K562 (cell line): ENCODE results near the gene ZNF646. TPM values are rescaled to one million over a fixed set of nuclear protein-coding genes. Genes with fewer than 3 reads are reported as not detected.

Experiments
- BACH1 ChIP-seq: fragments of 200-800 bp; sonication (Bioruptor generic); IDR thresholded peaks from 2 replicates; pipeline ENCODE4 v1.6.1; 2016; ENCODE audit warnings: missing genetic modification characterization, missing compliant biosample characterization
- CBX5 ChIP-seq: IDR thresholded peaks from 2 replicates; pipeline ENCODE4 v1.6.1; 2014; ENCODE audit warnings: low read depth, borderline replicate concordance
- ETV6 ChIP-seq, 3 experiments: fragments of 150-350 bp in 1 of 3; sonication (generic) in 1 of 3; formaldehyde crosslinking in 1 of 3; IDR thresholded peaks; 2 replicates each; pipeline versions ENCODE4 v1.6.1 to v1.8.0; 2014 to 2022; ENCODE audit warnings: borderline replicate concordance in 2 of 3, low read depth in 2 of 3, antibody characterized with exemption in 1 of 3, low read length in 1 of 3, mild to moderate bottlenecking in 1 of 3, missing genetic modification reagents in 1 of 3
- FOXK1 ChIP-seq: sonication (generic); formaldehyde crosslinking; IDR thresholded peaks from 2 replicates; pipeline ENCODE4 v1.8.0; 2022; ENCODE audit warnings: missing genetic modification reagents, mild to moderate bottlenecking, borderline replicate concordance
- SIN3A ChIP-seq, 2 experiments: fragments of 150-350 bp in 1 of 2; IDR thresholded peaks; 2 replicates each; pipeline ENCODE4 v1.6.1; 2011 to 2016; ENCODE audit warnings: borderline replicate concordance in 2 of 2, low read depth in 2 of 2, low read length in 2 of 2, mild to moderate bottlenecking in 2 of 2, moderate library complexity in 2 of 2; ENCODE audit not compliant: control insufficient read depth in 1 of 2
- SIX5 ChIP-seq, 2 experiments: IDR thresholded peaks; 2 replicates each; pipeline ENCODE4 v1.6.1; 2011; ENCODE audit warnings: low read length in 2 of 2, borderline replicate concordance in 1 of 2, low read depth in 1 of 2, mild to moderate bottlenecking in 1 of 2, moderate library complexity in 1 of 2; ENCODE audit not compliant: insufficient read depth in 1 of 2
- TSC22D4 ChIP-seq: fragments of 450-650 bp; IDR thresholded peaks from 2 replicates; pipeline ENCODE4 v1.6.1; 2016; ENCODE audit warnings: missing genetic modification characterization, missing biosample characterization, control low read depth
- ZNF507 ChIP-seq: conservative IDR thresholded peaks from 2 replicates; pipeline ENCODE4 v1.6.1; 2017; ENCODE audit warnings: missing genetic modification characterization, missing compliant biosample characterization
- ZNF785 ChIP-seq: fragments of 250-450 bp; sonication (Bioruptor Pico); IDR thresholded peaks from 2 replicates; pipeline ENCODE4 v1.4.0; 2020; ENCODE audit warnings: mild to moderate bottlenecking
- polyA plus RNA-seq, 8 experiments: library from polyadenylated mRNA; depleted of rRNA in 4 of 8; stranded (reverse) in 5 of 8; unstranded in 3 of 8; fragments of >200 nt; fragmentation: Nextera tagmentation in 2 of 8; fragmentation: Illumina TruSeq in 1 of 8; extraction: Ambion mirVana in 2 of 8; extraction: Trizol in 1 of 8; gene quantifications; 2 replicates each; pipeline versions ENCODE4 v1.2.1 to v1.2.3, GENCODE V29; 2011 to 2014; ENCODE audit warnings: inconsistent platforms in 1 of 8, missing spikeins in 1 of 8
- total RNA-seq, 7 experiments: library from RNA; depleted of rRNA in 6 of 7; stranded (reverse); fragments of >200 nt in 6 of 7; fragmentation: Illumina TruSeq in 2 of 7; extraction: Trizol in 2 of 7; gene quantifications; 2 replicates each; pipeline versions ENCODE4 v1.2.1 to v1.2.3, GENCODE V29; 2011 to 2021; ENCODE audit warnings: low replicate concordance in 1 of 7
- TF ChIP-seq, protein P1 (sequence below): fragments of 250-450 bp; sonication (Bioruptor Pico); IDR thresholded peaks from 2 replicates; pipeline ENCODE4 v1.5.0; 2021; ENCODE audit warnings: mild to moderate bottlenecking, moderate library complexity
- TF ChIP-seq, protein P2 (sequence below): fragments of 250-450 bp; sonication (Bioruptor Pico); IDR thresholded peaks from 2 replicates; pipeline ENCODE4 v1.9.0; 2021; ENCODE audit warnings: mild to moderate bottlenecking
- TF ChIP-seq, protein P3 (sequence below): IDR thresholded peaks from 2 replicates; pipeline ENCODE4 v1.6.1; 2011; ENCODE audit warnings: borderline replicate concordance, low read depth, mild to moderate bottlenecking, moderate library complexity, low read length; ENCODE audit not compliant: insufficient read depth, poor library complexity, severe bottlenecking
- TF ChIP-seq, protein P4 (sequence below): sonication (generic); formaldehyde crosslinking; IDR thresholded peaks from 2 replicates; pipeline ENCODE4 v1.8.0; 2022; ENCODE audit warnings: missing genetic modification reagents, mild to moderate bottlenecking, borderline replicate concordance

Gene ZNF646
- total and polyA plus RNA-seq, 9 of the 15 experiments (the other 6 are each of a cell fraction or from before 2014, with no cell fraction given): 0.08 to 20.6 (median 8.0) TPM

DNA sequence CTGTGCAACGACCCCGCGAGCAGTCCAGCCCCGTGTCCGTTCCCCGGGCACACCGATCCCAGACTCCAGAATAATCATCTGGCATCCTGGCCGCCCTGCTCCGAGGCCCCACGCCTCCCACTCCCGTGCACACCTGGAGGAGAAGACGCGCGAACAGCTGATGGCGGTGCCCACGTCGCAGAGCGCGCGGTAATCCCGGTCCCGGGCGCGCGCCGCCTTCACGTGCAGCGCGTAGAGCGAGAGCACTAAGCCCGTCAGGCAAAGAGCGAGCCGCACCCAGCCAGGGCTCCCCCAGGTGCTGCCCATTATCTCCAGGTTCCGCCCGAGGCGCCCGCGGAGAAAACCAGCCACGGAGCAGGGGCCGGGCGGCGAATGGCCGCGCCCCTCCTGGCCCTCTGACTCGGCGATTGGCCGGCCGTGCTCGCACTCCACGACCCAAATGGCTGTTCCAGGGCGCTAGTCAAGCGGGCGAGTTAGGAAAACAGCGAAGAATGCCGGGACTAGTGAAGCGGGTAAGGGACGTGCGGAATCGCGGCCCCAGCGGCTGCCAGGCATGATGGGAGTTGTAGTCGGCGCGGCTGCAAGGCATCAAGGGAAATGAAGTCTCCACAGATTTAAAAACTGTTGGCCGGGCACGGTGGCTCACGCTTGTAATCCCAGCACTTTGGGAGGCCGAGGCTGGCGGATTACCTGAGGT is 20.4 kb downstream of the ZNF646 start, which contains the start of gene VKORC1 (continued):
- TF ChIP-seq, protein P1, sequence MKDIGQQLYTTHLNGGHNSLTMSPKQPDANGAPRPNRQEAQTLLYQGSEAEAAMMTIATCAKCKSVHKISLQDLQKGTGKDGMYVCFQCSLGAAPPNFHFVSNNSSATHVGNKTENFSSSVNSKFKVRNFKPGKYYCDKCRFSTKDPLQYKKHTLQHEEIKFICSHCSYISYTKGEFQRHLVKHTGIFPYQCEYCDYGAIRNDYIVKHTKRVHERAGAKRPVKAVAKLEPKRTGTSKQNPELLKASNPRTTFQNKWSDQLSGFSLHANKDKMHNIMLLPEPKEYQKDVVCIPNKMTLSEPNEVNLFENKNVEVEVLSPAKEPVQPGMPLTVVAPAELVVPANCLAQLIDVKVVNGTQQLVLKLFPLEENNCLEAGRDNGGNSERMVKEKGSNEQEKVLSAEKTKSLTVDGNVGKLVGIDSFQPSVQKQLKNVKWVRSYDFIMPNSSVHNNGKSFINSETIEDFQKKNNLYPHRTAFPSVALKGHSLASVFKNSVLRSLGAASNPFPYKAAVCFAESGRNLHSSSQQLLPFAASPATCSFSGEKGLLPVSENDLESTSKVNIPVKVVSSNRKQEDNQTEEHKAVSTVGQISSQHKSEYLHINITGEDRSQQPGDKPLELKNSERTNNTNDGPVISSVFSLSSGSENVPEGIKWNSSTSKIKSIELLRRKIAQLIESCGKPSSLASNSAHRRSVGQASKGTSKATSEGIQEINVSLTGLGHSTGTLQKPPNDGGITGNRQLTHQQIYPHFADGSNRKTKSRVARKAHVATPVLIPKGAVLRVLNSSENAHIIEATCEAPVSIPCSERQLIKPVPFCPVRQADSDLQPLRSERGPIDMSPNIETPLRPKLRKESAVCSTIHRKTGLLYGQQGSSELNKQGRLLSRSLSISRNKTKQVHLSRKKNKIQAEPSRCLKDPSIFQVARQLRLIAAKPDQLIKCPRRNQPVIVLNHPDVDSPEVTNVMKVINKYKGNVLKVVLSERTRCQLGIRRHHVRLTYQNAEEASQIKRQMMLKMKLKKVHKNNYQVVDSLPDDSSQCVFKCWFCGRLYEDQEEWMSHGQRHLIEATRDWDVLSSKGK (CRISPR knock-in tag): no peak
- peak; percentile 79 to 80; a peak in 3 of 4 replicates for TF ChIP-seq SIX5 (IDR thresholded peaks at IDR 0.05; ENCODE audit: borderline replicate concordance in 1 of 2, insufficient read depth in 1 of 2, low read depth in 1 of 2, low read length in 2 of 2)
- peak in 1 of 2 experiments; percentile 75; a peak in 1 of 4 replicates for TF ChIP-seq SIN3A (IDR thresholded peaks at IDR 0.05; ENCODE audit: borderline replicate concordance in 2 of 2, control insufficient read depth in 1 of 2, low read depth in 2 of 2, low read length in 2 of 2)
- TF ChIP-seq, protein P2, sequence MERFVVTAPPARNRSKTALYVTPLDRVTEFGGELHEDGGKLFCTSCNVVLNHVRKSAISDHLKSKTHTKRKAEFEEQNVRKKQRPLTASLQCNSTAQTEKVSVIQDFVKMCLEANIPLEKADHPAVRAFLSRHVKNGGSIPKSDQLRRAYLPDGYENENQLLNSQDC (CRISPR knock-in tag): no peak
- no peak for TF ChIP-seq ZNF785 (CRISPR knock-in tag)
- TF ChIP-seq ETV6 (IDR thresholded peaks at IDR 0.05; ENCODE audit: borderline replicate concordance in 1 of 2, low read depth in 2 of 2, low read length in 1 of 2): no peak
- TF ChIP-seq ETV6 (CRISPR knock-in tag; IDR thresholded peaks at IDR 0.05; ENCODE audit: borderline replicate concordance): no peak
- no peak; the same call in 1 of the 2 replicates for TF ChIP-seq FOXK1 (CRISPR knock-in tag)
- TF ChIP-seq, protein P3, sequence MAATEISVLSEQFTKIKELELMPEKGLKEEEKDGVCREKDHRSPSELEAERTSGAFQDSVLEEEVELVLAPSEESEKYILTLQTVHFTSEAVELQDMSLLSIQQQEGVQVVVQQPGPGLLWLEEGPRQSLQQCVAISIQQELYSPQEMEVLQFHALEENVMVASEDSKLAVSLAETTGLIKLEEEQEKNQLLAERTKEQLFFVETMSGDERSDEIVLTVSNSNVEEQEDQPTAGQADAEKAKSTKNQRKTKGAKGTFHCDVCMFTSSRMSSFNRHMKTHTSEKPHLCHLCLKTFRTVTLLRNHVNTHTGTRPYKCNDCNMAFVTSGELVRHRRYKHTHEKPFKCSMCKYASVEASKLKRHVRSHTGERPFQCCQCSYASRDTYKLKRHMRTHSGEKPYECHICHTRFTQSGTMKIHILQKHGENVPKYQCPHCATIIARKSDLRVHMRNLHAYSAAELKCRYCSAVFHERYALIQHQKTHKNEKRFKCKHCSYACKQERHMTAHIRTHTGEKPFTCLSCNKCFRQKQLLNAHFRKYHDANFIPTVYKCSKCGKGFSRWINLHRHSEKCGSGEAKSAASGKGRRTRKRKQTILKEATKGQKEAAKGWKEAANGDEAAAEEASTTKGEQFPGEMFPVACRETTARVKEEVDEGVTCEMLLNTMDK: no peak
- TF ChIP-seq, protein P4, sequence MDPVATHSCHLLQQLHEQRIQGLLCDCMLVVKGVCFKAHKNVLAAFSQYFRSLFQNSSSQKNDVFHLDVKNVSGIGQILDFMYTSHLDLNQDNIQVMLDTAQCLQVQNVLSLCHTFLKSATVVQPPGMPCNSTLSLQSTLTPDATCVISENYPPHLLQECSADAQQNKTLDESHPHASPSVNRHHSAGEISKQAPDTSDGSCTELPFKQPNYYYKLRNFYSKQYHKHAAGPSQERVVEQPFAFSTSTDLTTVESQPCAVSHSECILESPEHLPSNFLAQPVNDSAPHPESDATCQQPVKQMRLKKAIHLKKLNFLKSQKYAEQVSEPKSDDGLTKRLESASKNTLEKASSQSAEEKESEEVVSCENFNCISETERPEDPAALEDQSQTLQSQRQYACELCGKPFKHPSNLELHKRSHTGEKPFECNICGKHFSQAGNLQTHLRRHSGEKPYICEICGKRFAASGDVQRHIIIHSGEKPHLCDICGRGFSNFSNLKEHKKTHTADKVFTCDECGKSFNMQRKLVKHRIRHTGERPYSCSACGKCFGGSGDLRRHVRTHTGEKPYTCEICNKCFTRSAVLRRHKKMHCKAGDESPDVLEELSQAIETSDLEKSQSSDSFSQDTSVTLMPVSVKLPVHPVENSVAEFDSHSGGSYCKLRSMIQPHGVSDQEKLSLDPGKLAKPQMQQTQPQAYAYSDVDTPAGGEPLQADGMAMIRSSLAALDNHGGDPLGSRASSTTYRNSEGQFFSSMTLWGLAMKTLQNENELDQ (CRISPR knock-in tag): no peak
- no peak for TF ChIP-seq TSC22D4 (tag)
- TF ChIP-seq CBX5: no peak
- no peak for TF ChIP-seq ZNF507
- no peak for TF ChIP-seq BACH1 (tag)
